ENCODE data around the gene EIF1AX.
"Not testable (repeated sequence)": the region's sequence is repeated elsewhere in the genome, so short reads cannot be mapped to it uniquely, and the experiment has no call there.

EIF1AX gene

GRCh38 chrX:20141281-20142220, at the start of gene EIF1AX:
Gene EIF1AX, minus strand, starts transcription at chrX:20141838. Its CDS starts 198 bp downstream, at chrX:20141640.
- Histone ChIP-seq H3K4me1 (ENCODE audit: control insufficient read depth in 5 of 5, insufficient read depth in 5 of 5, low read length in 5 of 5) (peaks cover 5 to 24% (median 22%) of the 10 kb centered on the region in 5 donors), H3K36me3 (ENCODE audit: control insufficient read depth in 5 of 5, insufficient read depth in 5 of 5, low read length in 5 of 5) (peaks cover 8 to 14% (median 12%) of the 10 kb centered on the region in 5 donors), H3K27ac (ENCODE audit: low read depth, low read length) (peak within 1 kb of the TSS; percentile 88), H3K4me3 (ENCODE audit: low read depth in 1 of 5, low read length in 5 of 5) (peak within 1 kb of the TSS; percentile 82 to 98 (median 93)), H3K27me3 (ENCODE audit: control insufficient read depth in 5 of 5, insufficient read depth in 4 of 5, low read length in 5 of 5) (no peaks in the 10 kb centered on the region), H3K9ac (ENCODE audit: low read length in 5 of 5) (peak within 1 kb of the TSS; percentile 66 to 93 (median 89)), H3K9me3 (ENCODE audit: control insufficient read depth in 5 of 5, low read length in 5 of 5) (no peaks in the 10 kb centered on the region)

- Histone ChIP-seq H3K4me1 (ENCODE audit: control insufficient read depth in 5 of 5, insufficient read depth in 5 of 5, low read length in 5 of 5) (no peaks in the 10 kb centered on the region), H3K9ac (ENCODE audit: low read length in 5 of 5) (no peak overlapping the region), H3K27me3 (ENCODE audit: control insufficient read depth in 5 of 5, insufficient read depth in 4 of 5, low read length in 5 of 5) (no peaks in the 10 kb centered on the region), H3K36me3 (ENCODE audit: control insufficient read depth in 5 of 5, insufficient read depth in 5 of 5, low read length in 5 of 5) (peaks cover 0 to 8% (median 3%) of the 10 kb centered on the region in 5 donors), H3K9me3 (ENCODE audit: control insufficient read depth in 5 of 5, low read length in 5 of 5) (no peaks in the 10 kb centered on the region), H3K27ac (ENCODE audit: low read depth, low read length) (no peak overlapping the region), H3K4me3 (ENCODE audit: low read depth in 1 of 5, low read length in 5 of 5) (no peak overlapping the region)
Measured at GRCh38 chrX:20189171-20189570, 47.5 kb upstream of the EIF1AX start.

- H3K36me3 ChIP-seq (ENCODE audit: control insufficient read depth in 5 of 5, insufficient read depth in 5 of 5, low read length in 5 of 5): peaks cover 0 to 6% (median 2%) of the 10 kb centered on the region in 5 donors
- no peaks in the 10 kb centered on the region for H3K27me3 ChIP-seq (ENCODE audit: control insufficient read depth in 5 of 5, insufficient read depth in 4 of 5, low read length in 5 of 5)
- no peak overlapping the region for H3K9ac ChIP-seq (ENCODE audit: low read length in 5 of 5)
- no peaks in the 10 kb centered on the region for H3K9me3 ChIP-seq (ENCODE audit: control insufficient read depth in 5 of 5, low read length in 5 of 5)
- H3K27ac ChIP-seq (ENCODE audit: low read depth, low read length): no peak overlapping the region
- H3K4me3 ChIP-seq (ENCODE audit: low read depth in 1 of 5, low read length in 5 of 5): no peak overlapping the region
- H3K4me1 ChIP-seq (ENCODE audit: control insufficient read depth in 5 of 5, insufficient read depth in 5 of 5, low read length in 5 of 5): peaks cover 0 to 18% (median 0%) of the 10 kb centered on the region in 5 donors
Measured at GRCh38 chrX:20181598-20182329, 40.1 kb upstream of the EIF1AX start.

- H3K9me3 ChIP-seq (ENCODE audit: control insufficient read depth in 5 of 5, low read length in 5 of 5): no peaks in the 10 kb centered on the region
- H3K9ac ChIP-seq (ENCODE audit: low read length in 5 of 5): no peak overlapping the region
- H3K27me3 ChIP-seq (ENCODE audit: control insufficient read depth in 5 of 5, insufficient read depth in 4 of 5, low read length in 5 of 5): peaks cover 0 to 2% (median 0%) of the 10 kb centered on the region in 5 donors
- peaks cover 0 to 18% (median 0%) of the 10 kb centered on the region in 5 donors for H3K4me1 ChIP-seq (ENCODE audit: control insufficient read depth in 5 of 5, insufficient read depth in 5 of 5, low read length in 5 of 5)
- H3K27ac ChIP-seq (ENCODE audit: low read depth, low read length): no peak overlapping the region
- no peak overlapping the region for H3K4me3 ChIP-seq (ENCODE audit: low read depth in 1 of 5, low read length in 5 of 5)
- peaks cover 20 to 30% (median 25%) of the 10 kb centered on the region in 5 donors for H3K36me3 ChIP-seq (ENCODE audit: control insufficient read depth in 5 of 5, insufficient read depth in 5 of 5, low read length in 5 of 5)
Measured at GRCh38 chrX:20177093-20177492, 35.5 kb upstream of the EIF1AX start.

GRCh38 chrX:20173856-20174255, 32.2 kb upstream of the EIF1AX start:
- Histone ChIP-seq H3K4me3 (ENCODE audit: low read depth in 1 of 5, low read length in 5 of 5) (no peak overlapping the region), H3K27me3 (ENCODE audit: control insufficient read depth in 5 of 5, insufficient read depth in 4 of 5, low read length in 5 of 5) (peaks cover 0 to 2% (median 0%) of the 10 kb centered on the region in 5 donors), H3K4me1 (ENCODE audit: control insufficient read depth in 5 of 5, insufficient read depth in 5 of 5, low read length in 5 of 5) (peaks cover 0 to 11% (median 0%) of the 10 kb centered on the region in 5 donors)

GRCh38 chrX:20173313-20173712, 31.7 kb upstream of the EIF1AX start:
- Histone ChIP-seq H3K9ac (ENCODE audit: low read length in 5 of 5) (no peak overlapping the region), H3K9me3 (ENCODE audit: control insufficient read depth in 5 of 5, low read length in 5 of 5) (no peaks in the 10 kb centered on the region), H3K36me3 (ENCODE audit: control insufficient read depth in 5 of 5, insufficient read depth in 5 of 5, low read length in 5 of 5) (peaks cover 24 to 42% (median 30%) of the 10 kb centered on the region in 5 donors), H3K27me3 (ENCODE audit: control insufficient read depth in 5 of 5, insufficient read depth in 4 of 5, low read length in 5 of 5) (peaks cover 0 to 2% (median 0%) of the 10 kb centered on the region in 5 donors), H3K4me1 (ENCODE audit: control insufficient read depth in 5 of 5, insufficient read depth in 5 of 5, low read length in 5 of 5) (peaks cover 0 to 10% (median 0%) of the 10 kb centered on the region in 5 donors), H3K27ac (ENCODE audit: low read depth, low read length) (no peak overlapping the region), H3K4me3 (ENCODE audit: low read depth in 1 of 5, low read length in 5 of 5) (no peak overlapping the region)

More at GRCh38 chrX:20173856-20174255, 32.2 kb upstream of the EIF1AX start:
- H3K36me3 ChIP-seq (ENCODE audit: control insufficient read depth in 5 of 5, insufficient read depth in 5 of 5, low read length in 5 of 5): peaks cover 24 to 40% (median 28%) of the 10 kb centered on the region in 5 donors
- no peaks in the 10 kb centered on the region for H3K9me3 ChIP-seq (ENCODE audit: control insufficient read depth in 5 of 5, low read length in 5 of 5)
- H3K9ac ChIP-seq (ENCODE audit: low read length in 5 of 5): no peak overlapping the region
- no peak overlapping the region for H3K27ac ChIP-seq (ENCODE audit: low read depth, low read length)

- Histone ChIP-seq H3K27me3 (ENCODE audit: control insufficient read depth in 5 of 5, insufficient read depth in 4 of 5, low read length in 5 of 5) (peaks cover 0 to 5% (median 0%) of the 10 kb centered on the region in 5 donors), H3K36me3 (ENCODE audit: control insufficient read depth in 5 of 5, insufficient read depth in 5 of 5, low read length in 5 of 5) (peaks cover 29 to 47% (median 35%) of the 10 kb centered on the region in 5 donors), H3K4me3 (ENCODE audit: low read depth in 1 of 5, low read length in 5 of 5) (no peak overlapping the region), H3K27ac (ENCODE audit: low read depth, low read length) (no peak overlapping the region), H3K9me3 (ENCODE audit: control insufficient read depth in 5 of 5, low read length in 5 of 5) (no peaks in the 10 kb centered on the region), H3K9ac (ENCODE audit: low read length in 5 of 5) (no peak overlapping the region), H3K4me1 (ENCODE audit: control insufficient read depth in 5 of 5, insufficient read depth in 5 of 5, low read length in 5 of 5) (no peaks in the 10 kb centered on the region)
Measured at GRCh38 chrX:20171887-20172286, 30.2 kb upstream of the EIF1AX start.

- H3K4me3 ChIP-seq (ENCODE audit: low read depth in 1 of 5, low read length in 5 of 5); H3K9me3 ChIP-seq (ENCODE audit: control insufficient read depth in 5 of 5, low read length in 5 of 5); H3K4me1 ChIP-seq (ENCODE audit: control insufficient read depth in 5 of 5, insufficient read depth in 5 of 5, low read length in 5 of 5); H3K27ac ChIP-seq (ENCODE audit: low read depth, low read length); H3K9ac ChIP-seq (ENCODE audit: low read length in 5 of 5); H3K27me3 ChIP-seq (ENCODE audit: control insufficient read depth in 5 of 5, insufficient read depth in 4 of 5, low read length in 5 of 5): not testable (repeated sequence)
- peaks cover 2 to 22% (median 15%) of the 10 kb centered on the region in 5 donors for H3K36me3 ChIP-seq (ENCODE audit: control insufficient read depth in 5 of 5, insufficient read depth in 5 of 5, low read length in 5 of 5)
Measured at GRCh38 chrX:20162516-20162915, 20.9 kb upstream of the EIF1AX start.

GRCh38 chrX:20159797-20160385, 18.3 kb upstream of the EIF1AX start:
- Histone ChIP-seq H3K9ac (ENCODE audit: low read length in 5 of 5) (no peak overlapping the region), H3K27ac (ENCODE audit: low read depth, low read length) (no peak overlapping the region), H3K4me3 (ENCODE audit: low read depth in 1 of 5, low read length in 5 of 5) (no peak overlapping the region), H3K27me3 (ENCODE audit: control insufficient read depth in 5 of 5, insufficient read depth in 4 of 5, low read length in 5 of 5) (peaks cover 0 to 5% (median 2%) of the 10 kb centered on the region in 5 donors), H3K9me3 (ENCODE audit: control insufficient read depth in 5 of 5, low read length in 5 of 5) (peaks cover 0 to 3% (median 0%) of the 10 kb centered on the region in 5 donors), H3K4me1 (ENCODE audit: control insufficient read depth in 5 of 5, insufficient read depth in 5 of 5, low read length in 5 of 5) (peaks cover 0 to 6% (median 0%) of the 10 kb centered on the region in 5 donors), H3K36me3 (ENCODE audit: control insufficient read depth in 5 of 5, insufficient read depth in 5 of 5, low read length in 5 of 5) (peaks cover 11 to 29% (median 24%) of the 10 kb centered on the region in 5 donors)

Measured in subcutaneous abdominal adipose tissue (tissue), 5 donors.